ENCODE data around the gene AGBL4. TPM values are rescaled to one million over a fixed set of nuclear protein-coding genes. Genes with fewer than 3 reads are reported as not detected.

Gene AGBL4
- total and polyA plus RNA-seq, 5 experiments from 2014 or later: 0.16 to 0.25 TPM; not detected in 3

DNA sequence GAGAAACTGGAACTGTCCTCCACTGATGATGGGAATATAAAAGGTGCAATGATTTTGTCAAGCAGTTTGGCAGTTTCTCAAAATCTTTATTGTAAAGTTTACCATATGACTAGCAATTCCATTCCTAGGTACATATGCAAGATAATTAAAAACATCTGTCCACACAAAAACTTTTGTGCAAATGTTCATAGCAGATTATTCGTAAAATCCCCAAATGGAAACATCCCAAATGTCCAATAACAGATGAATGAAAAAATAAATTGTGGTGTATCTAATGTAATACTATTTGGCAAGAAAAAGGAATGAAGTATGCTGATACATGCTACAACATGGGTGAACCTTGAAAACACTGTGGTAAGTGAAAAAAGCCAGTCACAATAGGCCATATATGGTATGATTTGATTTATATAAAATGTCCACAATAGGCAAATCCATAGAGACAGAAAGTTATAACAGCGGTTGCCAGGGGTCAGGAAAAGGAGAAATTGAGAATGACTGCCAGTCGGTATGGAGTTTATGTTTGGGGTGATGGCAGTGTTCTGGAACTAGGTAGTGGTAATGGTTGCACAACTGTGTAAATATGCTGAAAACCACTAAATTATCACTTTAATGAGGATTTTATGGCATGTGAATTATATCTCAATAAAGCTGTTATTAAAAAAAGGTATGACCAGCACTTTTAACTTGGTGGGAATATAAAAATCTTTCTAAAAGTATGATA, 1165.4 kb downstream of the AGBL4 start:
- no peak overlapping the region for H3K4me3 Mint-ChIP-seq
- H3K4me1 Mint-ChIP-seq: no peaks in the 10 kb centered on the region
- POLR2A ChIA-PET: no interaction called here
- peaks cover 8 to 54% (median 14%) of the 10 kb centered on the region in 5 donors for H3K27me3 Mint-ChIP-seq
- H3K9me3 Mint-ChIP-seq: peaks cover 0 to 28% (median 12%) of the 10 kb centered on the region in 9 donors
- DNase-seq (no peak), ATAC-seq (no peak)
- no peak overlapping the region for H3K27ac Mint-ChIP-seq
- H3K36me3 Mint-ChIP-seq: peaks cover 0 to 17% (median 0%) of the 10 kb centered on the region in 3 donors

DNA sequence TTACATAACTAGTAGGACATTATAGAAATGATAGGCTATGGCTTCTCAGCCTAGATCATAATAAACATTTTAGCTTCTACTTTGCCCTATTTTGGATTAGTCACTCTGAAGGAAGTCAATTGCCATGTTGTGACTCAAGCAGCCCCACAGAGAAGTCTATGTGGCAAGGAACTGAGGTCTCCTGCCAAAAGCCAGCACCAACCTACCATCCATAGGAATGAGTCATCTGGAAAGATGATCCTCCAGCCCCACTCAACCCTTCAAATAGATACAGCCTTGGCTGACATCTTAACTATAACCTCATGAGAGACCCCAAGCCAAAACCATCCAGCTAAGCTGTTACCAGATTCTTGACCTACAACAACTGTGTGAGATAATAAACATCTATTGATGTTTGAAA, 1170.7 kb downstream of the AGBL4 start:
- H3K27me3 Mint-ChIP-seq: peaks cover 3 to 28% (median 6%) of the 10 kb centered on the region in 5 donors
- peaks cover 0 to 3% (median 0%) of the 10 kb centered on the region in 9 donors for H3K9me3 Mint-ChIP-seq
- H3K36me3 Mint-ChIP-seq: no peaks in the 10 kb centered on the region
- H3K4me1 Mint-ChIP-seq: no peaks in the 10 kb centered on the region
- no peak overlapping the region for H3K27ac Mint-ChIP-seq
- DNase-seq (no peak), ATAC-seq (no peak)
- POLR2A ChIA-PET: no interaction called here
- no peak overlapping the region for H3K4me3 Mint-ChIP-seq

DNA sequence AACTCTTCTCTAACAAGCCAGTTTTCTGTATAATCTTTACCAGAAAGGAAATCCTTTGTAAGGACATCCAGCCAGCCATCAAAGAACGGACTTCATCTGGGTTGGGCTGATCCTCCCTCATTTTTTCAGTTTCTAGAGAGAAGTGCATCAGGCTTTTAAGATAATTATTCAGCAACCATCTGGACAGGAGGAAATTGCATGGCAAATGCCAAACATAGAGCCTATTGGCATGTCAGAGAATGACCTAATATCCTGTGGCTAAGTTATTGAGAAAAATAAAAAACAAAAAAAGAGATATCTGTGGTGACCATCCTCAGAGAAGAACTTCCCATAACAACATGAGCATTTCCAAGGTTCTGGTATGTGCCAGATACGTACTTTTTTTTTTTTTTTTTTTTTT, 1172.1 kb downstream of the AGBL4 start:
- DNase-seq: no peak
- Mint-ChIP-seq H3K27ac (no peak overlapping the region), H3K36me3 (no peaks in the 10 kb centered on the region), H3K9me3 (no peaks in the 10 kb centered on the region), H3K27me3 (peaks cover 3 to 16% (median 6%) of the 10 kb centered on the region in 5 donors), H3K4me1 (no peaks in the 10 kb centered on the region), H3K4me3 (no peak overlapping the region)
- POLR2A ChIA-PET: no interaction called here
- no peak for ATAC-seq

DNA sequence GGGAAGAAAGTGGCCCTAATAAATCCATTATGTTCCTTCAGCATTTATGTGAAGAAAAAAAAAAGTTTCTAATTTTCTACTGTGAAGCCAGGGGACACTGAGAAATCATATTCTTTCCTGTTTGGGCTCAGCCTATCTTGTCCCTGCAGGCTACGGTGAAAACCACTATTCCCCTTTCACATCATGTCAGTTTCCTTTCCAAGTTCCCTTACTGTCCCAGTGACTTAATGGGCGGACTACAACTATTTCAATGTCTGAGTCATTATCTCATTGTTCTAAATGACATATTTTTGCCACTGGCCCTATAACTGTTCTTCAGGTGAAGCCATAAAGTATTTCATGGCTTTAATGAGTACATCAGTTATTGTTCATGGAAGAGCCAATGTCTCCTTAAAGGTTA, 1175.7 kb downstream of the AGBL4 start:
- ATAC-seq (no peak), DNase-seq (no peak)
- H3K27me3 Mint-ChIP-seq: peaks cover 4 to 21% (median 8%) of the 10 kb centered on the region in 5 donors
- no peaks in the 10 kb centered on the region for H3K9me3 Mint-ChIP-seq
- no peaks in the 10 kb centered on the region for H3K36me3 Mint-ChIP-seq
- no peak overlapping the region for H3K4me3 Mint-ChIP-seq
- H3K4me1 Mint-ChIP-seq: no peaks in the 10 kb centered on the region
- POLR2A ChIA-PET: no interaction called here
- H3K27ac Mint-ChIP-seq: no peak overlapping the region

DNA sequence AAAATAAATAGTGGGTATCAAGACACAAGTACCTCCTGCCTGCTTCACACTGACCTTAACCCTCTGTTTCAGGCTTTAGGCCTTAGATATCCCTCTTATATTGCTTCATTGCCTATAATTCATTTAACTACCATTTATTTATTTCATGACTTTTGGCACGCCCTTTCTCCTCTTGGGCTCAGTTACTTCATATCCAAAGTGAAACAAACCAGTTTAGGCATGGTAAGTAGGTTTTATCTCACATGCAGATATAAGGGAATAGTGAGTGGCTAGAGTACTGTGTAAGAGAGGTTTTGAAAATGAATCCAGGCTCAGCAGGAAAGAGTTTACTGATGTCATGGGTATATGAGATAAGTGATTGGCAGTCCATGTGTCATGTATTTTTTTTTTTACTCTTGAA, 1177.3 kb downstream of the AGBL4 start:
- H3K27me3 Mint-ChIP-seq: peaks cover 4 to 21% (median 6%) of the 10 kb centered on the region in 5 donors
- ATAC-seq (no peak), DNase-seq (no peak)
- no peak overlapping the region for H3K27ac Mint-ChIP-seq
- no peaks in the 10 kb centered on the region for H3K9me3 Mint-ChIP-seq
- H3K36me3 Mint-ChIP-seq: no peaks in the 10 kb centered on the region
- POLR2A ChIA-PET: no interaction called here
- no peak overlapping the region for H3K4me3 Mint-ChIP-seq
- no peaks in the 10 kb centered on the region for H3K4me1 Mint-ChIP-seq

DNA sequence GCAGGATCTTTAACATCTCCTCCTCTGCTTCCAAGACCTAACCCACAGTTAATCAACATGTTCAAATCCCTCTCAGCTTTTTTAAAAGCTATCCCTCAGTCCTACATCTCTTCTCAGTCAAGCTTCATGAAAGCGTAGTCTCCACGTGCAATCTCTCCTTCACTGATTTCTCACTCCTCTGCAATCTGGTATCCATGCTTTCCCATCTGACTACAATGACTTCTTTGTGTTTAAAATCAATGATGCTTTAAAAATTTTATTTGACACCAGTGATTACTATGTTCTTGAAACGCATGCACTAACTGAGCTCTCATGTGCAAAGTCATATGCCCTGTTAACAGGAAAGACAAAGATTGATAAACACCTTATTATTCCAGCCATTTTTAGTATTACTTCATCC, 1179.6 kb downstream of the AGBL4 start:
- H3K27me3 Mint-ChIP-seq: peaks cover 4 to 17% (median 5%) of the 10 kb centered on the region in 5 donors
- H3K4me3 Mint-ChIP-seq: no peak overlapping the region
- no peak overlapping the region for H3K27ac Mint-ChIP-seq
- POLR2A ChIA-PET: no interaction called here
- ATAC-seq (no peak), DNase-seq (no peak)
- no peaks in the 10 kb centered on the region for H3K4me1 Mint-ChIP-seq
- no peaks in the 10 kb centered on the region for H3K9me3 Mint-ChIP-seq
- H3K36me3 Mint-ChIP-seq: no peaks in the 10 kb centered on the region

DNA sequence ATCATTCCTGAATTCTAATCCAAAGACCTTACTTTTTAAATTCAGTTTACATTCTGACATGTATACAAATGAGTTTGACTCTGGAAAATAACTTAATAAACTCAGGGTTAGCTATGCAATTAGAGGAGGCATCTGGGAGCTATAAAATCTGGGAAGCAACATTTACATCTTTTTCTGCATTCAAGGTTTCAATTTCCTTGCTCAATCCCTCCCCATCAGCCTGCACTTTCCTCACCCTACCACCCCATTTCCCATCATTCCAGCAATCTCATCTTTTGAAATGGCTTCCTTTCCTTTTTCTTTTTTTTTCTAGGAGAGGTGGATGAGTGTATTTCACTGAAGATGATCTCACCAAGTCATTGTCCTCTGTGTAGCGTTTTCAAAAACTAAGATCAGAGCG, 1181.8 kb downstream of the AGBL4 start:
- Mint-ChIP-seq H3K27me3 (peaks cover 4 to 34% (median 11%) of the 10 kb centered on the region in 5 donors), H3K36me3 (no peaks in the 10 kb centered on the region), H3K9me3 (no peaks in the 10 kb centered on the region), H3K27ac (no peak overlapping the region), H3K4me1 (no peaks in the 10 kb centered on the region), H3K4me3 (no peak overlapping the region)
- ATAC-seq (no peak), DNase-seq (no peak)
- POLR2A ChIA-PET: no interaction called here

DNA sequence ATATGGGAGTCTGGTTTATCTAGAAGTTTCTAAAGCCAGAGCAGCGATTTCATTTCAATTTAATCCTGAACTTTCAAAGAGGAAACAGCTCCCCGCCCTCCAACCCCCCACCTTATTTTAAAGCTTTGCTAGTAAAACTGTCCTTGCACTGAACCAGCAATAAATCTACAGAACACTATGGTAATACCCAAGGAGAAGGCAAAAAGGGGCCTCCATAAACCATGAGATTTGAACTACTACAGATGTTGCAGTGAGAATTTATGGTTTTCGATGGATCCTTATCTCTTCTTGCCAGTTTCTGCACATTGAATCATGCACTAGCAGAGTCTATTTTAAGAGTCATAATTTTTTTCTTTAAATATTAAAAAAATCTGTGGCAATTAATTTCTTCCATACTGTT, 1182.3 kb downstream of the AGBL4 start:
- POLR2A ChIA-PET: no interaction called here
- H3K4me3 Mint-ChIP-seq: no peak overlapping the region

DNA sequence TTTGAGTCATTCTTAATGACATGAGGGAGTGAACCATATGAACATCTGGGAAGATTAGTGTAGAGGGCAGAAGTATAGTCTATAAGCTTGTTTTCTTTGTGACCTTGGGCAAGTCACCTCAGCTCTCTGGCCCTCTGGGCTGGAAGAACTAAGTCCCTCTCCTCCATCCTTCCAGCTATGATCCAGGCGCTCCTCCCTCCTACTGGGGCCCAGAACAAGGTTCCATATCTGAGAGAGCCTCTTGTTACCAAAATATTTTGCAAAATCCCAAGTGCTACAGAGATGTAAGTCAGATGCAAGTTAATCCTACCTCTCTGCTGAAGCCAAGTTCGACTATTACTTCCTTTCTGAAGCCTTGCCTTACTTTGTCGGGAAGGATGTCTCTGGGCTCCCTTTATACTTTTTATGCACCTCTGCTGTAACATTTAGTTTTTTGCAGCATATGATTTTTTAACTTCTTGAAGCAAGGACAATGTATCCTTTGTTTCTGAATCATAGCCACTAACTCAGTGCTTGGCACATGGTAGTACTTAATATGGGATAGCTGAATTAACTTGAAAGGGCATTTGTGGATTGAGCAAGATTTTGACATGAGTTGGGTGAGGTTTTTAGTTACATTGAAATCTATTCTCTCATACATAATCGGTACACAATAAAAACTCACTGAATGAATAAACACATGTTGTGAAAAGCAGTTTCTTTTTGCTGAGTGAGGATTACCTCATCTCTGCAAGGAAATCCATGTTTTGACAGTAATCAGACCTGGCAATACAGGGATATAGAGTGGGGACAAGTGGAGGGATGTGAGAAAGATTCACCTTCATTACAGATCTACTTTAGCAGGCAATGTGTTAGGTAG, 1192.4 kb downstream of the AGBL4 start:
- no peak for ATAC-seq
- POLR2A ChIA-PET: no interaction called here

More for the DNA sequence above, 1182.3 kb downstream of the AGBL4 start:
- no peaks in the 10 kb centered on the region for H3K4me1 Mint-ChIP-seq
- H3K27me3 Mint-ChIP-seq: peaks cover 4 to 39% (median 12%) of the 10 kb centered on the region in 5 donors
- ATAC-seq (no peak), DNase-seq (no peak)
- H3K9me3 Mint-ChIP-seq: no peaks in the 10 kb centered on the region
- no peak overlapping the region for H3K27ac Mint-ChIP-seq
- no peaks in the 10 kb centered on the region for H3K36me3 Mint-ChIP-seq

DNA sequence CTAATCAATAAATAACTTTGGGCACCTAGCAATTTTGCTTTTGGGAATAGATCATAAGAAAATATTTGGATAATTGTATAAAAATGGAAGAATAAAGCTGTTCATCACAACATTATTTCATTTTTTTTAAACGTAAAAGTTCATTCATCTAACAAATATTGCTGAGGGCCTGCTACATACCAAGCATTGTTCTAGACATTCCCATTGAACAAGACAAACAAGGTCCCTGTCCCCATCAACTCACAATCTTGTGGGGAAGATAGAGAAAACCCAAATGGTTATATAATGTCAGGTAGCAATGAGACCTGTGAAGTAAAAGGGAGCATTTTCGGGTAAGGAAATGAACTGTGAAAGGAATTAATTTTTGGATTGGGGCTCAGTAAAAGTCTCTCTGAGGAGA, 1193.0 kb downstream of the AGBL4 start:
- Mint-ChIP-seq H3K36me3 (no peaks in the 10 kb centered on the region), H3K9me3 (peaks cover 0 to 2% (median 0%) of the 10 kb centered on the region in 9 donors), H3K27me3 (peaks cover 13 to 42% (median 20%) of the 10 kb centered on the region in 5 donors), H3K27ac (no peak overlapping the region), H3K4me3 (no peak overlapping the region), H3K4me1 (no peaks in the 10 kb centered on the region)
- POLR2A ChIA-PET: no interaction called here
- no peak for ATAC-seq
- DNase-seq: no peak

More for the DNA sequence above, 1192.4 kb downstream of the AGBL4 start:
- Mint-ChIP-seq H3K27ac (no peak overlapping the region), H3K36me3 (no peaks in the 10 kb centered on the region), H3K9me3 (peaks cover 0 to 2% (median 0%) of the 10 kb centered on the region in 9 donors), H3K4me1 (no peaks in the 10 kb centered on the region), H3K27me3 (peaks cover 14 to 48% (median 23%) of the 10 kb centered on the region in 5 donors), H3K4me3 (no peak overlapping the region)
- no peak for DNase-seq

DNA sequence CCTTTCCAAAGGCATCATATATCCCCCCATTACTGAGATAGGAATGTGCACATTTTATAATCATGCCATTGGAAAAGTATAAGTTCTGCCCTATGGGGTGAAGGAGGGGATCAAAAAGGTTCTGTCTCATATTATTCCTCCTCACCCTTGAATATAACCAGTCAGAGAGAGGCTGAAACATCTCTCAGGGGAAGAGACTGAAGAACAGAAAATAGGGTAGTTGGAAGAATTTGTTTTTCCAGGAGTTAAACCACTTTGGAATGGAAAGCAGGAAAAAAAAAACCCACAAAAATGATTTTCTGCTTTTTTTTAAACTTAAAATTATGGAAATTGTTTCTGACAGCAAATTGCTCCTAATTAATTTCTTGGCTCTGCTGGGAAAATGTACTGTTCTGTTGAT, 1194.3 kb downstream of the AGBL4 start:
- POLR2A ChIA-PET: no interaction called here
- H3K27me3 Mint-ChIP-seq: peaks cover 9 to 33% (median 13%) of the 10 kb centered on the region in 5 donors
- ATAC-seq (no peak), DNase-seq (no peak)
- H3K9me3 Mint-ChIP-seq: peaks cover 0 to 2% (median 0%) of the 10 kb centered on the region in 9 donors
- no peak overlapping the region for H3K4me3 Mint-ChIP-seq
- H3K36me3 Mint-ChIP-seq: no peaks in the 10 kb centered on the region
- no peaks in the 10 kb centered on the region for H3K4me1 Mint-ChIP-seq
- no peak overlapping the region for H3K27ac Mint-ChIP-seq

DNA sequence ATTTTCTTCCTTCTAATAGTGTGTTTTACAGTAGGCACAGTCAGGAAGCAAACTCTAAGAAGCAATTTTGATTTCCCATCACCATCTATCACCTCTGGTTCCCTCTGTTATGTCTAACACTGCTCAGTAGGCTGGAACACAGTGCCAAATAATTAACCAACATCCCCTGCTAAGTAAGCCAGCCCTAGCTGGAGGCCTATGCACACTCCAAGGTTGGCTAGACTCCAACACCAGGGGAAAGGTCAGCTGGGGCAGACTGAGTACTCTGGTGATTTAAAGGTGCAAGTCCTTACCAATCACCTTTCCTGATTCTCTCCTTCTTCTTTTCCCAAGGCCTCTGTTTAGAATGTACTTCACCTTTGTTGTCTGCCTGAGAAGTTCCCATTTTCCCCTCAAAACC, 1200.6 kb downstream of the AGBL4 start:
- no peaks in the 10 kb centered on the region for H3K4me1 Mint-ChIP-seq
- no peaks in the 10 kb centered on the region for H3K36me3 Mint-ChIP-seq
- no peak for DNase-seq
- peaks cover 4 to 22% (median 11%) of the 10 kb centered on the region in 5 donors for H3K27me3 Mint-ChIP-seq
- H3K4me3 Mint-ChIP-seq: no peak overlapping the region
- no peak for ATAC-seq
- POLR2A ChIA-PET: no interaction called here
- no peak overlapping the region for H3K27ac Mint-ChIP-seq
- H3K9me3 Mint-ChIP-seq: no peaks in the 10 kb centered on the region

DNA sequence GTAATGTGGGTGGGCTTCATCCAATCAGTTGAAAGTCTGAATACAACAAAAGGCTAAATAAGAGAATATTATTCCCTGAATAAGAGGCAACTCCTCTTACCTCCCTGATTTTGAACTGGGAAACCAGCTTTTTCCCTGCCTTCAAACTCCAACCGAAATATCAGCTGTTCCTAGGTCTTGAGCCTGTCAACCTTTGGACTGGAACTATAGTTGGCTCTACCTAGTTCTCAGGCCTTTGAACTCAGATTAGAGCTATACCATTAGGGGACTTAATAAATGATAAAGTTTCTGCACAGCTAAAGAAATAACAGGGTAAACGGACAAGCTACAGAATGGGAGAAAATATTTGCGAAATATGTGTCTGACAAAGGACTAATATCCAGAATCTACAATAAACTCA, 1203.3 kb downstream of the AGBL4 start:
- ATAC-seq (no peak), DNase-seq (no peak)
- Mint-ChIP-seq H3K36me3 (no peaks in the 10 kb centered on the region), H3K27ac (no peak overlapping the region), H3K9me3 (no peaks in the 10 kb centered on the region), H3K4me3 (no peak overlapping the region), H3K27me3 (peaks cover 3 to 12% (median 6%) of the 10 kb centered on the region in 5 donors), H3K4me1 (no peaks in the 10 kb centered on the region)
- POLR2A ChIA-PET: no interaction called here
